Stomach (tissue), 9 donors: ENCODE measurements around the gene RAPSN. TPM values are rescaled to one million over a fixed set of nuclear protein-coding genes. Genes with fewer than 3 reads are reported as not detected.

Source experiments
- DNase-seq, 2 donors: peaks; one replicate each; pipeline versions ENCODE4 v3.0.0 to v3.0.0-alpha.2; 2013 to 2019
- H3K27ac ChIP-seq, 5 donors: fragments of 200-600 bp in 4 of 5; sonication (generic) in 4 of 5; one replicate each; pipeline ENCODE4 v1.5.1; 2013 to 2019; ENCODE audit warnings: mild to moderate bottlenecking in 1 of 5, moderate library complexity in 1 of 5
- H3K27me3 ChIP-seq, 3 donors: fragments of 200-600 bp; sonication (generic); one replicate each; pipeline ENCODE4 v1.5.1; 2017 to 2019; ENCODE audit warnings: mixed run types in 1 of 3
- H3K36me3 ChIP-seq, 4 donors: fragments of 200-600 bp; sonication (generic); 1 replicate in 3 of 4; 2 replicates in 1 of 4; pipeline ENCODE4 v1.5.1; 2016 to 2019
- H3K4me1 ChIP-seq, 4 donors: fragments of 200-600 bp; sonication (generic); one replicate each; pipeline ENCODE4 v1.5.1; 2016 to 2019
- H3K4me3 ChIP-seq, 4 donors: fragments of 200-600 bp; sonication (generic) in 3 of 4; one replicate each; pipeline ENCODE4 v1.5.1; 2016 to 2019; ENCODE audit warnings: mild to moderate bottlenecking in 1 of 4
- H3K9me3 ChIP-seq, 4 donors: fragments of 200-600 bp; sonication (generic); one replicate each; pipeline ENCODE4 v1.5.1; 2016 to 2019
- CTCF ChIP-seq, 7 experiments: fragments of 450-650 bp in 4 of 7; fragments of 200-600 bp in 3 of 7; sonication (generic) in 3 of 7; IDR thresholded peaks; one replicate each; pipeline ENCODE4 v1.5.1; 2016 to 2019; ENCODE audit warnings: antibody characterized with exemption in 7 of 7, control low read depth in 2 of 7, mild to moderate bottlenecking in 1 of 7
- EP300 ChIP-seq: sonication (generic); formaldehyde crosslinking; IDR thresholded peaks from one replicate; pipeline ENCODE4 v1.6.1; 2017; ENCODE audit warnings: antibody characterized with exemption
- POLR2A ChIP-seq, 4 donors: fragments of 450-650 bp; IDR thresholded peaks; one replicate each; pipeline ENCODE4 v1.6.1; 2016; ENCODE audit warnings: antibody characterized with exemption in 4 of 4, control low read depth in 2 of 4, mild to moderate bottlenecking in 1 of 4, moderate library complexity in 1 of 4
- POLR2AphosphoS5 ChIP-seq, 3 donors: sonication (generic); formaldehyde crosslinking; IDR thresholded peaks; one replicate each; pipeline ENCODE4 v1.6.1; 2016; ENCODE audit warnings: antibody characterized with exemption in 3 of 3
- WGBS, 5 donors: extraction: QIAGEN DNeasy Blood & Tissue Kit in 3 of 5; methylation state at CpG; one replicate each; pipeline versions ENCODE4 v1.1.5 to v1.1.7; 2013 to 2018; 5-methylcytosine and 5-hydroxymethylcytosine counted together
- intact Hi-C: fragments of 100-400 bp; cut with DNase I; formaldehyde crosslinking; loops from one replicate; pipeline ENCODE4 v1.15.1; 2023; ENCODE audit warnings: low total_unique reads
- polyA plus RNA-seq, 3 donors: library from polyadenylated mRNA; stranded (reverse); fragments of 200-250 nt; gene quantifications; one replicate each; pipeline ENCODE4 v1.2.3, GENCODE V29; 2013
- total RNA-seq, 5 donors: library from RNA; depleted of rRNA; stranded (reverse); fragments of >200 nt; gene quantifications; one replicate each; pipeline versions ENCODE4 v1.1.0 to v1.2.3, GENCODE V29; 2014 to 2016
- donor health status: healthy with polysubstance abuse.
- donor health status: Bipolar disorder and iron deficiency.
- donor health status: healthy.

The RAPSN gene
- total and polyA plus RNA-seq, 8 donors: 0.20 to 1.2 (median 1.1) TPM; not detected in 5

GRCh38 chr11:47394322-47395222, 54.4 kb downstream of the RAPSN start:
- peaks cover 2 to 18% (median 7%) of the 10 kb centered on the region in 4 donors for H3K4me1 ChIP-seq
- DNase-seq: peak; percentile 52 to 76

GRCh38 chr11:47394050-47394321, 55.0 kb downstream of the RAPSN start:
- intact Hi-C loops: no loop called here
- 74 to 94% (median 82%) methylated on average over 9 of the region's 9 CpGs for WGBS, 5 donors
- no peaks in the 10 kb centered on the region for H3K27me3 ChIP-seq
- H3K27ac ChIP-seq: peak overlapping the region; percentile 72 to 90 (median 84)
- H3K9me3 ChIP-seq: no peaks in the 10 kb centered on the region
- no peak for DNase-seq
- H3K4me3 ChIP-seq: peak overlapping the region in 1 of 4 donors; percentile 8
- no peaks in the 10 kb centered on the region for H3K36me3 ChIP-seq
- TF ChIP-seq POLR2A (IDR thresholded peaks at IDR 0.05) (no peak), CTCF (IDR thresholded peaks at IDR 0.05) (no peak), EP300 (no peak), POLR2AphosphoS5 (IDR thresholded peaks at IDR 0.05) (no peak)
- H3K4me1 ChIP-seq: peaks cover 0 to 19% (median 4%) of the 10 kb centered on the region in 4 donors

More at GRCh38 chr11:47394322-47395222, 54.4 kb downstream of the RAPSN start:
- intact Hi-C loops: no loop called here
- H3K9me3 ChIP-seq: no peaks in the 10 kb centered on the region
- H3K27me3 ChIP-seq: no peaks in the 10 kb centered on the region
- H3K27ac ChIP-seq: peak overlapping the region; percentile 72 to 90 (median 84)
- 74 to 86% (median 75%) methylated on average over 30 to 39 of the region's 39 CpGs for WGBS, 5 donors
- H3K4me3 ChIP-seq: peak overlapping the region in 1 of 4 donors; percentile 8
- TF ChIP-seq EP300: no peak
- no peak for TF ChIP-seq POLR2AphosphoS5 (IDR thresholded peaks at IDR 0.05)
- no peak for TF ChIP-seq CTCF (IDR thresholded peaks at IDR 0.05)
- no peak for TF ChIP-seq POLR2A (IDR thresholded peaks at IDR 0.05)
- no peaks in the 10 kb centered on the region for H3K36me3 ChIP-seq

DNA sequence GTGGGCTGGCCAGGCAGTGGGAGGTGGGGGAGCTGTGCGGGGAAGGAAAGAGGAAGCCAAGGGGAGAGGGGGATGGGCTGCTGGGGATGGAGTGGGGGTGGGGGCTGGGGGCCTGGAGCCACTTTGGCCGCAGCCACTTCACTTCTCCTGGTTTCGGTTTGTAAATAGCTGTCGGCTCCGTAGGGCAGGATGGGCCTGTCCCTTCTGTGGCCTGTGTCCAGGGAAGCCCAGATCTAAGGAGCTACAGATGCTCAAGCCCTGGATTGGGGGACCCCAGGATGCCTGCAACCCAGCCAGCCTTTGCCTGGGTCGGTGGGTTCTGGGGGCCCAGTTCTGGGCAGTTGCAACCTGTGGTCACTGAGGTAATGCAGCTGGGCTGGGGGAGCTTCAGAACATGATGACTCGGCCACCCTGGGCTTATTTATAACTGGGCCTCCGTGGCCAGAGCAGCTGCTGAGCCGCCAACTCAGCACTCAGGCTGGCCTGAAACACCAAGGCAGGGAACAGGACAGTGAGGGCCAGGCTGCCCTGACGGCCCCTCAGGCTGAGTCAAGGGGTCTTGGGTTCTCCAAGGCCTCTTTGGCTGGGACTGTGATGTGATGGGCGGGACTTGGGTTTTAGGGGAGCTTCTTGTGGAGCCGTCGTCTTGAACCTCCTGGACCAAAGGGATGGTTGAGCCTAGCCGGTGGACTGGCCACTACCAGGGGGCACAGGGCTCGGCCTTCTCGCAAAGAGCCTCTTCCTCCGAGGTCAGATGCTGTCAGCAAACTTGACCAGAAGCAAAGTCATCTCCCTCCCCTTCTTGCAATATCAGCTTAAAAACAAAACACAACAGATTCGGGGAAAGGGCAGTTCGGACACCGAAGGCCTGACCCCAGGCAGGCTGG, 55.5 kb downstream of the RAPSN start:
- WGBS, 5 donors: 70 to 77% (median 75%) methylated on average over 16 to 20 of the region's 20 CpGs
- H3K27me3 ChIP-seq: no peaks in the 10 kb centered on the region
- peak overlapping the region; percentile 37 to 90 (median 84) for H3K27ac ChIP-seq
- peaks cover 0 to 24% (median 4%) of the 10 kb centered on the region in 4 donors for H3K4me1 ChIP-seq
- peak in 1 of 2 donors; percentile 46 for DNase-seq
- peak overlapping the region in 1 of 4 donors; percentile 8 for H3K4me3 ChIP-seq
- H3K36me3 ChIP-seq: no peaks in the 10 kb centered on the region
- no peaks in the 10 kb centered on the region for H3K9me3 ChIP-seq
- intact Hi-C loops: no loop called here
- no peak for TF ChIP-seq CTCF (IDR thresholded peaks at IDR 0.05)
- no peak for TF ChIP-seq POLR2AphosphoS5 (IDR thresholded peaks at IDR 0.05)
- TF ChIP-seq POLR2A (IDR thresholded peaks at IDR 0.05): no peak
- no peak for TF ChIP-seq EP300

GRCh38 chr11:47392546-47393162, 56.3 kb downstream of the RAPSN start:
- no peak for TF ChIP-seq EP300
- no peak for TF ChIP-seq POLR2AphosphoS5 (IDR thresholded peaks at IDR 0.05)
- TF ChIP-seq CTCF (IDR thresholded peaks at IDR 0.05): no peak
- no peak for TF ChIP-seq POLR2A (IDR thresholded peaks at IDR 0.05)
- peak overlapping the region in 4 of 5 donors; percentile 13 to 90 (median 84) for H3K27ac ChIP-seq
- no peaks in the 10 kb centered on the region for H3K9me3 ChIP-seq
- 72 to 85% (median 82%) methylated on average over 10 to 14 of the region's 14 CpGs for WGBS, 5 donors
- intact Hi-C loops: no loop called here
- peak in 1 of 2 donors; percentile 14 for DNase-seq
- peaks cover 0 to 24% (median 4%) of the 10 kb centered on the region in 4 donors for H3K4me1 ChIP-seq
- no peaks in the 10 kb centered on the region for H3K27me3 ChIP-seq
- H3K4me3 ChIP-seq: no peak overlapping the region
- no peaks in the 10 kb centered on the region for H3K36me3 ChIP-seq
